SK-N-SH treated with all-trans-retinoic acid at 6 μM for 48 hours (cell line): ENCODE measurements around the gene IQCH.

Experiments used
- CSRNP3 ChIP-seq: fragments of 250-450 bp; sonication (Bioruptor Pico); IDR thresholded peaks from 2 replicates; pipeline ENCODE4 v1.5.1; 2021; ENCODE audit warnings: mild to moderate bottlenecking, moderate library complexity
- PPARA ChIP-seq: fragments of 250-450 bp; sonication (Bioruptor Pico); IDR thresholded peaks from 2 replicates; pipeline ENCODE4 v1.5.0; 2020; ENCODE audit warnings: mild to moderate bottlenecking, borderline replicate concordance

- TF ChIP-seq PPARA (CRISPR knock-in tag) (no peak), CSRNP3 (no peak)
These were observed 1.5 kb upstream of the IQCH start for GRCh38 chr15:67253101-67253500.
